Stimulated activated CD8-positive, alpha-beta memory T cell treated with anti-CD3 and anti-CD28 coated beads, Interleukin-2, amount 100 ng/mL, for 48 hours (primary cell): Measurements from ENCODE around the gene TSPAN5.

Experiments
- DNase-seq, 2 donors: peaks; one replicate each; pipeline ENCODE4 v3.0.0-alpha.2; 2020; ENCODE audit warnings: low read depth in 2 of 2

TSPAN5 gene

DNA sequence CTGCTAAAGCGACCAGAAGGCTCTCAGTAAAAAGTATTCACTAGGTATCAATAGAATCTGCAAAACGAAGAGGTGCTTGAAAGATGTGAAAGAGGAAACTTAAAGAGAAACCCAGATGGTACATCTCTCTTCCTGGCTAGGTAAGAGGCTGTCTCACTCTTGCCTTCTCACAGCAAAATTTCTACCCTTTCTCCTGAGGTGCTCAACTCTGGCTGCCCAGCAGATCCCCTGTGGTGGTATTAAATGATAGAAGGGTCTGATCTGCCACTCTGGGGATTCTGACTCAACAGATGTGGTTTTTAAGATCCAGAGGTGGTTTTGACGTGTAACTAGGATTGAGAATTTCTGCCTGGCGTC is 14.9 kb upstream of the TSPAN5 start:
- no peak for DNase-seq

DNA sequence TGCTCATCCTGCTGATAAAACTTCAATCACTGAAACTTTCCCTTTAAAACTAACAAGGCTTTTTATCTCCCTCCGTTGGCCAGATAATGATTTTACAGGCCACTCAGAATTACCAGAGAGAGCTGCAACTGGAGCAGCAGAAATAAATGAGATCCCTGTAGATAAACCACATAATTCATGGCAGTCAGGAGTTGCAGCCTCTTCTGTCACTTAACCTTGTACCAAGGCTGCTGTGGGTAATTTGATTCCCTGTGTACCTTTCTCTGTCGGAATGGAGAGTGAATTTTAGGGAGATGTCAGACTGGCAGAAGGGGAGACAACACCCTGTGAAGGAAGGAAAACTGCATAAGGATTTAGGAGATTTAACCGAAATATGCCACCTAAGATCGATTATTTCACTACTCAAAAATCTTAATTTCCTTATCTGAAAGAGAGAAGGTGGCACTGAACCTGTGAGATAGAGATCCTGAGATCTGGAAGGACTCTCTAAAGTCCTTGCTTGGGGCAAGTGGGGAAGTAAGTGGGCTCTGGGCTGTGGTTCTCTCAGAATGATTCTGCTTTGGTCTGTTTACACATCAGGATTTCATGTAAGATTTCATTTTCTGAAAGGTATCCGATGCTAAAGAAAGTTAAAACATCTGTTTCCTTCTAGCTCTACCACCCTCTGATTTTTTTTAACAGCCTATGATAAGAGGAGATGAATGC is 14.3 kb upstream of the TSPAN5 start:
- no peak for DNase-seq

DNA sequence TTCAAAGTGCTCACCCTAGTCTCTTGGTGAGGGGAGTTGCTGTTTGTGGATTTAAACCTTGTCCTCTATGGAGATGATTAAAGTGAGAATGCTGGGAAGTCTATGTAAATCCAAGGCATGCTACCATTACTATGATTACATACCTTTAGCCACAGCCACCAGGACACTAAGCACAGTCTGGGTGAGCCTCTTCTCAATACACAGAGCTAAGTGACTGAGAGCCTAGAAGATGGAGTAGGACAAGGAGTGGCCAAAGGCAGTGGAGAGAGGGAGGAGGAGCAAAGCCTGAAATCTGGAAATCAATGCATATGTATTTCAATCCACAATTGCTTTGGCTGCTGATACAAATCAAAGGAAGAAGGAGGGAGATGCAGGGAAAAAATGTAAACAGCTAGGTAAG is 12.7 kb upstream of the TSPAN5 start:
- DNase-seq: no peak

DNA sequence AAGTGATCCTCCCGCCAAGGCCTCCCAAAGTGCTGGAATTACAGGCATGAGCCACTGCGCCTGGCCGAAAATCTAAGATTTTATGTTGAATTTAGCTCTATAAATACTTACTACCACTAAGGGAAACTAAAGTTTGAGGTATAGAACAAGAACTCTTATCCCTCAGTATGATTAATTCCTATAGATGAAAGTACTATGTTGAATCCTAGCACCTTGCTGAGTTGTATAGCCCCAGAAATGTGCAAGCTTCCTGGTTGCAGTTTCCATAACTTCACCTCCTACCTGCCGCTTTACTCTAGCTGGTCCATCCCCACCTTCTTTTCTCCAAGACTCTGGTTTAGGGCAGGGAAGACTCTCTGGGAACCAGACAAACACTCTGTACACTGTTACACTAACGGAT is 11.8 kb upstream of the TSPAN5 start:
- DNase-seq: no peak

DNA sequence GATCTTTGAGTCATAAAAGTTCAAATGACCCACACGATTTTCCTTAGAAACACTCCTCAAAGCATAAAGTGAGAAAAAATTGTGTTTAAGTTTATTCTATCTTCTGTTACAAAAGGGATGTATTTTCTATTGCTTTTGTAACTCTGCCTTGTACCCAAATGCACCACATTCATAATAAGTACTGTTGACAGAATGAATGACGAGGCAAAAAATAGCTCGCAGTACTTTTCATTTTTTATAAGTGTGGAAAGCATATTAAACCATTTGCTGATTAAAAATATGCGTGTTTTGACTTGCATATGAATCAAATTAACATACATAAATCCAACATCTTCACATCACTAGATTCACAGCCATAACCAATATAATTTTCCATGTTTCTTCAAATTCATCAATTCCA is 11.2 kb upstream of the TSPAN5 start:
- no peak for DNase-seq

DNA sequence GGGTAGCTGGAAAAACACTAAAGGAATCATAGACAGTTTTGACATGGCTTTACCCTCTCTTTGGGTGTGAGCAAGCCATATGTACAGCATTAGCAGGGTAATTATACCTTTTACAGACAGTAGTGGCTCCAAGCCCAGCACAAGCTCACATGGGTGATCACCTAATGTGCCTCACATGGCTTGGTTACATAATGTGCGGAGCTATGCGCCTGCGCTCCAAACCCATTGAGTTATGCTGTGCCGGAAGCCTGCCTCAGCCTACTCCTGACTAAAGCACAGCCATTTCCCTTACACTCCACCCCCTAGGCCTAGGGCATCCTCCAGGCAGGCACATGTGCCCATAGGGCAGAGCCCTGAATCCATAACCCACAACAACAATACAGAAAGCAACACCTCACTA is 6.5 kb upstream of the TSPAN5 start:
- DNase-seq: no peak

DNA sequence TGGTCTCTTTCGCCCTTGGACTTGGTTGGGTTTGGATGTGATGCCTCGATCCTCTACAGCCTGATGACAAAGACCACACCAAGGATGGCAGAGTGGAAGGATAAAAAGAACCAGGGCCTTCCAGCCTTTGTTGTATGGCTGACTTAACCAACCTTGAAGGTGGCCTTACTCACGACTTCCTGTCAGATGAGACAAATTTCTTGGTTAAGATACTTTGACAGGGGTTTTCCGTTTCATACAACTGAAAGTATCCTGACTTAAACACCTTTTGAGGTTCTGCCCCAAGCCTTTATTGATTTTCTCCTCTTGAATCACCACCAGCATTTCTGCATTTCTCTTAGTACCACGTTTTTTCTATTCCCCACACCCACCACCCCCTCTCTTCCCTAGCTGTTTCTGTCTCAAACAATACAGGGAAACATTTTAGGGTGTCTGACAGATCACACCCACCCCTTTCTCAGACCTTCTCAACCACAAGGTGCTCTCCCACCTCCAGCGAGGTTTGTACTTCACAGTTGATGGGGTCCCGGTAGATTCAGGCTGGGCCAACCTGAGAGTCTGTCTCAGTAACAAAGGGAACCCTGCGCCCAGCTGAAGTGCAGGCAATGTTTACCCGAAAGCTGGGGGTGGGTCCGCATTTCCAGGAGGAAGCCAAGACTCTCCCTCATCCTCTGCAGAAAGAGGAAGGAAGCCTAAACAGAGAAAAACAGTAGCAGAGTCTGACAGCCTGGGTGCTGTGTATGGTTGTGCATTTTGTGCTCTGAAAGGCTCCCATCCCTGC is 5.0 kb upstream of the TSPAN5 start:
- peak; percentile 37 to 45 for DNase-seq

DNA sequence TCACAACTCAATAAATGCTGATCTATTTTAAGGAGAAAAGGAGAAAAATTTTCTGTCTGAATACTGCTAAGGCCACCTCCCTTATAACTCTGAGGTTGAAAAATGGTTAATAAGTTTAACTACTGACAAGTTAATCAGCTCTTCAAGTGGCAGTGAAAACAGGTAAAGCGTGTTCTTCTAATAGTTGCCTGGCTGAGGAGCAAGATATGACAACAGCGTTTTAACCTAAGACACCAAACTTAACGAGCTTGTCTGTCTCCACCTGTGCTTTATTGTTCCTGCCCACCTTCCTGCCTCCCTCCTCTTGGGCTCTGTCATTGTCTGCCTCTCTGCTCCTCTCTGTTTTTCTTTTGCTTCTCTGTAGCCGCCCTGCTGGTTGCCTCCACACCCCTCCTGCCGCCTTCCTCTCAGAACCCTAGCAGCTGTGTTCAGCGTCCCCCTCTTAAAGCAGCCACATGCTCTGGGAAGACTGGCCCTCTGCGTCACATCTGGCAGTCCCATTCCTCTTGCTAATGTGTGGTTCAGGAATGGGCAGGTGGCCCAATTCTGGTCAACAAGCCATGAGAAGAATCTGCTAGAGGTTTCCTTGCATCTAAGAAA is 4.3 kb upstream of the TSPAN5 start:
- peak; percentile 11 to 13 for DNase-seq

DNA sequence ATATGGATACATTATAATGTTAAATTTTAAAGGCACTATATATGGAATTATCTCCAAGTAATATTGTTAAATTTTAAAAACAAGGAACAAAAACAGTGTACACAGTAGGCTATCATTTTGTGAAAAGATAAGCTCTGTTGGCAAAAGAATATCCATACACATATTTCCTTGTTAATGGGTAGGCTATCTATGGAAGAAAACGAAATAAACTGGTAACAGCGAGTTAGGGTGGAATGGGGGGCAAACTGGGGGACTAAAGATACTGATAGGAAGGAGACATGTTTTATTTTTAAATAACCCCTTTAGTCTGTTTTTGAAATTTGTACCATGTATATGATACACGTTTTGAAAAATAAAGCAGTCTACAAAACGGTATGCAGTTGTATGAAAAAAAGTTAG is 3.6 kb upstream of the TSPAN5 start:
- no peak for DNase-seq

DNA sequence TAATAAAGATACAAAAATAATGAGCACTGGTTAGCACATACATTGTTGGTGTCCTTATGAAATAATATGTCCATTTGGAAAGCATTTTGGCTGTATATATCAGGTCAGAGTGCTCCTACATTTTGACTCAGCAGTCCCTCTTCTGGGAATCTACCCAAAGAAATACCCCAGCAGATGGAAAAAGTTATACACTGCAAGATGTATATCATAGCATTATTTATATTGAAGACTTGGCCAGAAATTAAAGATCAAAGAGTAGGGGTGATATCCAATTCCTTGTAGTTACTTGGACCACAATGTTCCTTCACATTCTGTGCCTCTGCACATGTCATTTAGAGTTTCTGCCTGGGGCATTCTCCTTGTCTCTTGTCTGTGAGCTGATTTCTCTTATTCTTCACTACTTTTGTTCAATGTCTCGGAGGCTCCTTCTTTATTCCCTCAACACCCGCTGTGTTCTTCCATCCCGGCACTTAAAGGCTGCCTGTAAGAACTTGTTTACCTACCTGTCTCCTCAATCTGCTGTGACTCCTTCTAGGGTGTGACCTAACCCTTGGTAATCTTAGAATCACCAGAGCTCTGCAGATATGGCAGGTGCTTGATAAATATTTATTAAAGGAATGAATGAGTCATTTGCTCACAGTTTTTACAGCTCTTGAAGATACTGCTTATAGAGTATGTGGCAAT is 3.1 kb upstream of the TSPAN5 start:
- no peak for DNase-seq

DNA sequence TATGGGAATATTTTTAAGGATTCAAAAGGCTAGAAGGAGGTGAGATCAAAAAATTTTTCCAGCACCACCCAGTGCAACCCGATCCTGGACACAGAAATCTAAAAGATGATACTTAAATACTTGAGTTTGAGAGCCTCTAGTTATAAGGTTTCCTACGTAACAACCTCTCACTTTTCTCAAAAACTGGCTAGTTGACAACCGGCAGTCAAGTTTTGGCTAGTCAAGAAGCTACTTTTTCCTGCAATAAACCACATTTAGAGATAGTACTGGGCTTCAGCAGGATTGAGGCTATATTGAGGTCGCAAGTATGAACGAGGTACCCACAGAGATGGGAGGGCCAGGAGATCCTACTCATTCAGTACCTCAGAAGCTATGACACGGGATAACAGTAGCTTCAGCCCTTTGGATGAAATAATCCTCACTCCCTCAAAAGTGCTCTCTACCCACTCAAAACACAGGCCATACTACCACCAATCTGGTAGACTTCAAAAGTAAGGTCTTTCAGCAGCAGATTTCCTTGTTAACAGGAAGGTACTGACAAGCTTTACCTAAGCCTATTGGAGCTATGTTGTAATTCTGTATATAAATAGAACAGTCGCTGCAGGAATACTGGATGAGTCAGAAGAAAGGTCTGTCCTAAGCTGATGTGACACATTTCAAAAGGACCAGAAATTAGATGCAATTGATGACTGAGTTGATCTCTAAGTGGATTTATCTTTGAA is 1.5 kb upstream of the TSPAN5 start:
- DNase-seq: no peak

DNA sequence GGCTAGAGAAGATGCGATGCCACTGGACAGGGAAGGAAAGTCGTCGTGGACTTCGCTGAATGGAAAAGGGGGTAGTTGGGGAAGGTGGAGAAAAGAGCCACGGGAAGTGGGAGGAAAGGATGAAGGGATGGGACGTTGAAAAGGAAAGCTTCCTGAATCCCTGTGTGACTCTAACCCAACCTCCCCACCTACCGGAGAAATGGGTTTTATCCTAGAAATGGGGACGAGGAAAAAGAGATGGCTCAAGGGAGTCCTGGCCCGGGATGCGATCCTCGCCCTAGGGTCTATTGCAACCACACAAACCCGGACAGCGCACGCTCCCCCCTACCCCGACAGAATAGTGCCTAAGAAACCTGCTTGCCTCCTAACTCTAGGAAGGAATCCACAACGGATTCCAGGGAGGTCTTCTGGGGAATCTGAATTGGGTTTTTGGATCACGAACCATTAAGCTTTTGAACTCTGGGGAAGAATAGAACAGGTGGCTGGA is 738 bp upstream of the TSPAN5 start:
- DNase-seq: no peak

DNA sequence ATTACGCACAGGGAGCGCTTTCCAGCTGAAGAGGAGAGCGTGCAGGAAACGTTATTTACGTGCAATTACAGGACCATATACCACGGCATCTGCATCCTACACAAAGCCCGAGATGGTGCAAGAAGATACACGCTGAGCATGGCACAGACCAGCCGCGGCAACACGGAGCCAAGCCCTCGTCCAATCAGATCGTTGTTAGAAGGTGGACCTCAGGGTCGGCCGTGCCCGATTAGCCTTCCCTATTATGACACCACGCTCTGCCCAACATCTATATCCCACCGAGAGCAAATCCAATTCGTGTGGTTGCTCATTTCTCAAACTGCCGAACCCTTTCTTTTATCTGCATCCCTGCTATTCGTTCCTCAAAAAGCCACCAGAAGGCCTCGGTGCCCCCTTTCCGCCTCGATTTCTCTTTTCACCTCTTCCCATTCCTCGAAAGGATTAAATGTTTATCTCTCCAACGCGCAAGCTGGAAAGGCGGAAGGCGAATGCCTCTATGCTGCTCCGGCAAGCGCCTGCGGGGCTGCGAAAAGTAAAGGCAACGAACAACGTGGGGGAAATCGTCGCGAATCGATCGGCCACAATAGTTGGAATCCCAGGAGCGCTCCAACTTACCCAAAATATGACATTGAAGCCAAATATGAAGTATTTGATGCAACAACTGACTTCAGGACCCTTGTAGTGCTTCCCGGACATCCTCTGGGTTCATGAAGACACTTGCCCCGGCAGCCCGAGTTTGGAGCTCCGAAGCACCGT is 702 bp downstream of the TSPAN5 start:
- DNase-seq: peak; percentile 14 to 26

DNA sequence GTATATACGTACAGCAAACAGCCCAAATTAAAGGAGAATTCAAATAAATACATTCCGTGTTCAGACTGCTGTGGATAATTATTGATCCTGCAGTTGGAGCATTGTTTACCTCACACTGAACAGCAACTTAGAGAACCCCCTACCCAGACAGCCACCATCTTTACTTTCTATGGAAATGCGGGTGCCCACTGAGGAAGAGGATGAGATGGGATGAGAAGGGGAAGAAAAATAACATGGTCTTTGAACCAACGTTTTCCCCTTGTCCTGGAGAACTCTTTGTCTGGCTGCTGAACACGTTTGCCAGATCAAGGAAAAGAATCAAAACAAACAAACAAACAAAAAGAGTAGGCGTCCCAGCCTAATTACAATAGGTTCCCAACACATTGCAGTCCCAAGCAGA is 1.5 kb downstream of the TSPAN5 start:
- DNase-seq: no peak

DNA sequence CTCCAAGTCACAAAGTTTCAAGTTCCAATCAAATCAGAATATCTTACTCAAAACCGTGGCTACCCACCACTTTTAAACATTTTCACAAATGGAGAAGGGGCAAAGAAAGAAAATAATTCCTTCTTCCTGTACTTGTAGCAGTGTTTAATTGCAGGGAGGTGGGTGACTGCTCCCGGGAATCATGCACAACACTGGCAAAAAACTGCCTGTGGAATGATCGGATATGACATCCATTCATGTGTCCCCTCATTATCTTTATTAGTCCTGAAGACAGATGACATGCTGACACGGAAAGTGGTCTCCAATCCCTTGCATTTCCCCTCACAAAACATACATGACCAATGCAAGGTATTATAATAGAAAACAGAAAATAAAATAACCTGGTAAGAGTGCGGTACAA is 2.0 kb downstream of the TSPAN5 start:
- no peak for DNase-seq

DNA sequence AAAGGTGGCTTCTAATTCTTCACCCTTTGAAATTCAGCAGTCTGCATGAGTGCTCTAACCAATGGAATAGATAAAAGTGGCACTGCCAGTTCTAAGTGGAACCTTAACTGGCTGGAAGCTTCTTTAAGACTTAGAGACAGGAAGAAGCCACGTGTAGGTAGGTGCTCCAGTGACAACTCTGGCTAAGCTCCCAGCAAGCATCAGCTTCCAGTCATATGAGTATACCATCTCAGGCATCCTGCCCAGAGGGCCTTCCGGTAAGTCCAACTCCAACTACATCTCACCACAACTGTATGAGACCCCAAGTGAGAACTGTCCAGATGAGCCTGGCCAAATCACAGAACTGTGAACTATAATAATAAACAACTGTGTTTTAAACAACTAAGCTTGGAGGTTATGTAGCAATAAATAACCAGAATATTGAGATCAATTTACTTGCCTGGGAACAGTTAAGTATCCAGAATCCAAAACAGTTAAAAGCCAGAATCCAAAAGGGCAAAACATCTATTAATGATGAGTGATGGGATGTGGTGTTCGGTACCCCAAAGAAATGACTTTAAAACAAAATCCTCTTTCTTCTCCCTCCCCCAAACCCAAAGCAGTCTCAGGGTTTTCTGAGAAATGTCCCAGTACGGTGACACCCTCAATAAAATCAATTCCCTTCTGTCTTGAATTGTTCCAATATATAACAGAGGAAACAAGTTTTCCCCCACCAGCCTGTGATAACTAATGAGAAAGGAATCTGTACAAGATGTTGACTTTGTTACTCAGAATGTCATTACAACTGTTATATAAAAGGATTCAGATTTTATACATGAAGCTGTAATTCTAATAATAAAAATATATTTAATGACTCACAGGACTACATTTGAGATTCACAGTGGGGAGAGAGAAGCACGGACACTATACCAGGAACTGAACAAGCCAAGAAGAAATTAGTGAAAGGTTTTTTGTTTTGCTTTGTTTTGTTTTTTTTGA is 4.2 kb downstream of the TSPAN5 start:
- DNase-seq: no peak

DNA sequence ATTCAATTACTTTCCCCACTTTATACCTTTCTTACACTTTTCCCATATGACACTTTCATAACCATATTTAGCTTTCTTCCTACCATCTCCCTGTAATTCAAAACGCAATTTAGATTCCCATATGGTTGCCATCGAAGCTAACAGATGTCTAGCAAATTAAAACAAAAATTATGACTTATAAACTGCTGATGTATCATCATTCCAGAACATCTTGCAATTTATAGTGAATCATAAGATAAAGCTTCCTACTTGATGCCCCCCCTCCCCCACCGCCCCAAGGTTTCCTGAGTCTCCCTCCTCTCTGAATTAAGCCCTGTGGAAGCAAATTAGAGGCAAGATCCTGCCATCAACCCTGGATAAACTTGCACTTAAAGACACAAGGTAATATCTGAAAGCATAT is 5.4 kb downstream of the TSPAN5 start:
- DNase-seq: no peak

DNA sequence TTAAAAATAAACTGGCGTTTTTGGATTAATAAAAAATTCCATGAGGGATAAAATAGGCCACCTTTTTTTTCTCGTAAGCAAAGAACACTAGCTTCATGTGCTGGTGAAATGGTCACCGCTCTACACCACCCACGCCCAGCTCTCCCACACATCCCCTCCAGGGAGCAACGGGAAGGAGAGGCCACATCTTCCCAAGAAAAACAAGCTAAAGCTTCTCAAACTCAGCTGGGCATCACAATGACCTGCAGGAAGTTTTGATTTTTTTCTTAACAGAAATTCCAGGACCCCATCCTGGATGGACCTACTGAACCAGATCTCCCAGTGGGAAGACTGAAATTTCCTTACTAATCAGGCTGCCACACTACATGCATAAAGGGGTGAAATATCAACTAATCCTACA is 9.8 kb downstream of the TSPAN5 start:
- DNase-seq: no peak

DNA sequence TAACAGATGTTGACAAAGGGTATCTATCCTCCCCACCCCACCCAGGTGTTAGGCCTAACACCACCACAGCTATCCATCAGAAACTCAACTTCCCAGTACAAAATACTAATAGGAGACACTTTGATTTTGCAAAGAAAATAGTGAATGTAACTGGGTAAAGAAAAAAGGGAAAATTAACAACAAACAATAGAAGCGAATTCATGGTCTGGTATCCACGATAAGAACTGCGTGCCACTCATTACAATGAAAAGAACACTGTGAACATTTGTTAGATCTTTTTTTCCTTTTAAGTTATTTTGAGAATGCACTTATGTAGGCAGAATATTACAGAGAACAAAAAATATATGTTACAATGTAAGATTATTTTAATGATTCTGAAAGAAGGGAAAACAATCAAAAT is 12.0 kb downstream of the TSPAN5 start:
- no peak for DNase-seq

DNA sequence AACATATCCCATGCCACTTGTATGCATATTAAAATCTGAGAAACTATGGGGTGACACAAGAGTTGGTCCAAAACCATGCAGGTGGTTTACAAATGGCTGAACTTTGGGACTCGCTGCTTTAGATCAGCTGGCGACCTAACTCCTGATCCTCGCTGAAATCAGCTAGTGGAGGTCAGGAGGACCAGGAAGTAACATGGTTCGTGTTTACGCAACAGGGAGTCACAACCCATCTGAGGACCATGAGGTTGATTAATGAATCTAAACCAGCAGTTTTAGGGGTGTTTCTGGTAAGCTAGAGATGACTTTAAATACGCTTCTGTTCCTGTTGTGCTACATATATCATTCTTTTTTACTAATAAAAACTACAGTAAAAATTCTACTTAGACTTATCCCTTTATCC is 12.9 kb downstream of the TSPAN5 start:
- DNase-seq: no peak
